K562 (cell line): ENCODE data around the gene CCDC70. TPM values are rescaled to one million over a fixed set of nuclear protein-coding genes. Genes with fewer than 3 reads are reported as not detected.

Source experiments
- ATAC-seq: fragments of 200-7000 bp; cut with Tn5 transposase; 3 replicates; pipeline ENCODE4 v1.9.1; 2020; ENCODE audit warnings: moderate library complexity
- BruUV-seq: library from RNA; stranded (reverse); fragments of 400-500 nt; replicated peaks from 2 replicates; lab custom pipeline; 2021; lab: Mats Ljungman, UMichigan
- CTCF ChIA-PET: fragments of 300-600 bp; formaldehyde crosslinking; extraction: SDS; loops from one replicate; lab custom pipeline; 2021; ENCODE audit warnings: low intra/inter-chr PET ratio; lab: Yijun Ruan, JAX
- POLR2A ChIA-PET: fragments of 300-600, 350-650 bp; sonication (Branson Sonifier 250); formaldehyde crosslinking; extraction: SDS; loops from one replicate; lab custom pipeline; 2021; ENCODE audit warnings: antibody characterized with exemption, inconsistent platforms; lab: Yijun Ruan, JAX
- DNase-seq, 4 experiments: peaks; one replicate each; pipeline versions ENCODE4 v3.0.0 to v3.0.0-alpha.2; 2011 to 2018; ENCODE audit warnings: low spot score in 3 of 4, mixed read lengths in 3 of 4; ENCODE audit errors: extremely low read depth in 1 of 4
- FAIRE-seq: peaks from 2 replicates; lab custom pipeline; 2011; peaks lifted over from hg19 to GRCh38; lab: Jason Lieb, UNC
- H2AFZ ChIP-seq: 2 replicates; pipeline ENCODE4 v1.6.0; 2011; ENCODE audit warnings: low read depth, low read length, control low read depth, inconsistent platforms
- H3K27ac ChIP-seq: fragments of 200-600 bp; 3 replicates; pipeline ENCODE4 v1.8.0; 2011; ENCODE audit warnings: low read depth, mild to moderate bottlenecking, control low read depth, inconsistent platforms, low read length, moderate library complexity, mixed read lengths; ENCODE audit errors: extremely low read depth
- H3K27me3 ChIP-seq, 2 experiments: fragments of 300-600 bp in 1 of 2; 2 replicates in 1 of 2; 3 replicates in 1 of 2; pipeline versions ENCODE4 v1.6.0 to v1.8.0; 2011; ENCODE audit warnings: inconsistent platforms in 2 of 2, low read length in 2 of 2, mild to moderate bottlenecking in 1 of 2, mixed read lengths in 1 of 2, moderate library complexity in 1 of 2; ENCODE audit not compliant: control insufficient read depth in 2 of 2, insufficient read depth in 2 of 2
- H3K36me3 ChIP-seq: fragments of 300-600 bp; 3 replicates; pipeline ENCODE4 v1.8.0; 2011; ENCODE audit warnings: mild to moderate bottlenecking, low read length, inconsistent platforms; ENCODE audit not compliant: control insufficient read depth, insufficient read depth
- H3K4me1 ChIP-seq, 2 experiments: fragments of 200-600 bp in 1 of 2; replicated peaks in 1 of 2; 2 replicates in 1 of 2; 3 replicates in 1 of 2; pipeline versions ENCODE4 v1.5.1 to v1.8.0; 2011; ENCODE audit warnings: inconsistent platforms in 2 of 2, low read length in 2 of 2, mild to moderate bottlenecking in 1 of 2, mixed read lengths in 1 of 2, moderate library complexity in 1 of 2; ENCODE audit not compliant: control insufficient read depth in 2 of 2, insufficient read depth in 2 of 2
- H3K4me2 ChIP-seq: 2 replicates; pipeline ENCODE4 v1.6.1; 2011; ENCODE audit warnings: low read length, control low read depth, inconsistent platforms, mixed read lengths; ENCODE audit not compliant: insufficient read depth
- H3K4me3 ChIP-seq: fragments of 200-600 bp; sonication (generic), shearing (Covaris generic); 2 replicates; pipeline ENCODE4 v1.5.1; 2016; ENCODE audit warnings: control low read depth, inconsistent platforms
- H3K79me2 ChIP-seq: fragments of 200-600 bp; 3 replicates; pipeline ENCODE4 v1.8.0; 2011; ENCODE audit warnings: low read length, inconsistent platforms; ENCODE audit not compliant: control insufficient read depth, insufficient read depth
- H3K9ac ChIP-seq, 2 experiments: 2 replicates each; pipeline versions ENCODE4 v1.6.0 to v1.6.1; 2011; ENCODE audit warnings: low read depth in 2 of 2, low read length in 2 of 2, control low read depth in 1 of 2, inconsistent platforms in 1 of 2, mild to moderate bottlenecking in 1 of 2, mixed read lengths in 1 of 2; ENCODE audit not compliant: insufficient read depth in 1 of 2
- H3K9me1 ChIP-seq: one replicate; pipeline ENCODE4 v1.6.0; 2011; ENCODE audit warnings: inconsistent platforms, mild to moderate bottlenecking, low read length, moderate library complexity; ENCODE audit not compliant: control insufficient read depth, insufficient read depth
- H3K9me3 ChIP-seq: replicated peaks from 2 replicates; pipeline ENCODE4 v1.5.1; 2011; ENCODE audit warnings: low read depth, low read length, inconsistent platforms; ENCODE audit not compliant: control insufficient read depth, insufficient read depth
- H4K20me1 ChIP-seq: replicated peaks from 2 replicates; pipeline ENCODE4 v1.6.1; 2011; ENCODE audit warnings: low read length, inconsistent platforms, mixed read lengths; ENCODE audit not compliant: control insufficient read depth, insufficient read depth
- KDM5B ChIP-seq: fragments of 200-600 bp; sonication (generic); IDR thresholded peaks from 2 replicates; pipeline ENCODE4 v1.6.1; 2012; ENCODE audit warnings: low read depth, mild to moderate bottlenecking, moderate library complexity, low read length, control low read depth, inconsistent platforms; ENCODE audit not compliant: insufficient replicate concordance
- NFRKB ChIP-seq: fragments of 450-650 bp; IDR thresholded peaks from 2 replicates; pipeline ENCODE4 v1.6.1; 2016; ENCODE audit warnings: low read depth
- POLR2AphosphoS2 ChIP-seq: IDR thresholded peaks from 2 replicates; pipeline ENCODE4 v1.6.1; 2012; ENCODE audit warnings: low read length, improper control_type of control experiment
- PRPF4 ChIP-seq: fragments of 200-400 bp; formaldehyde crosslinking; IDR thresholded peaks from one replicate; pipeline ENCODE4 v1.6.1; 2017; ENCODE audit warnings: low read length, low read depth, mild to moderate bottlenecking; ENCODE audit not compliant: insufficient read depth, poor library complexity, severe bottlenecking
- RAD51 ChIP-seq: fragments of 450-650 bp; IDR thresholded peaks from 2 replicates; pipeline ENCODE4 v1.7.1; 2016; ENCODE audit warnings: low read depth, mild to moderate bottlenecking, borderline replicate concordance
- RFX1 ChIP-seq: fragments of 450-650 bp; IDR thresholded peaks from 2 replicates; pipeline ENCODE4 v1.6.1; 2016; ENCODE audit warnings: mild to moderate bottlenecking, moderate library complexity
- TAF15 ChIP-seq: fragments of 200-400 bp; formaldehyde crosslinking; IDR thresholded peaks from 2 replicates; pipeline ENCODE4 v1.6.1; 2017; ENCODE audit warnings: mild to moderate bottlenecking, low read depth, low read length, moderate library complexity
- TAF9B ChIP-seq: fragments of 450-650 bp; IDR thresholded peaks from 2 replicates; pipeline ENCODE4 v1.6.1; 2018; ENCODE audit warnings: mild to moderate bottlenecking; ENCODE audit not compliant: partially characterized antibody
- TFAM ChIP-seq: fragments of 250-450 bp; sonication (Bioruptor Pico); conservative IDR thresholded peaks from 2 replicates; pipeline ENCODE4 v1.5.0; 2021; ENCODE audit warnings: mild to moderate bottlenecking, moderate library complexity
- TOE1 ChIP-seq, 2 experiments: fragments of 450-650 bp in 1 of 2; sonication (generic) in 1 of 2; formaldehyde crosslinking in 1 of 2; IDR thresholded peaks; 2 replicates each; pipeline versions ENCODE4 v1.7.1 to v1.8.0; 2016 to 2022; ENCODE audit warnings: borderline replicate concordance in 2 of 2, mild to moderate bottlenecking in 2 of 2, antibody characterized with exemption in 1 of 2, inconsistent platforms in 1 of 2, low read depth in 1 of 2, missing genetic modification reagents in 1 of 2, moderate library complexity in 1 of 2
- ZNF124 ChIP-seq: sonication (generic); formaldehyde crosslinking; IDR thresholded peaks from 2 replicates; pipeline ENCODE4 v1.8.1; 2022; ENCODE audit warnings: missing genetic modification reagents
- ZNF165 ChIP-seq: fragments of 250-450 bp; sonication (Bioruptor Pico); IDR thresholded peaks from 2 replicates; pipeline ENCODE4 v1.4.0; 2020; ENCODE audit warnings: borderline replicate concordance
- ZNF217 ChIP-seq: sonication (generic); formaldehyde crosslinking; IDR thresholded peaks from 2 replicates; pipeline ENCODE4 v1.8.0; 2022; ENCODE audit warnings: mild to moderate bottlenecking, missing genetic modification reagents
- ZNF79 ChIP-seq: fragments of 250-450 bp; sonication (Bioruptor Pico); IDR thresholded peaks from 2 replicates; pipeline ENCODE4 v1.4.0; 2020; ENCODE audit warnings: low read depth, mild to moderate bottlenecking, moderate library complexity
- WGBS: fragments of 100-300 bp; shearing (Covaris generic); methylation state at CpG from one replicate; pipeline ENCODE4 v1.1.6; 2016; ENCODE audit warnings: low coverage, mixed read lengths; ENCODE audit not compliant: insufficient coverage; ENCODE audit errors: missing lambda C conversion rate; 5-methylcytosine and 5-hydroxymethylcytosine counted together
- in situ Hi-C: fragments of 300-500 bp; cut with MboI; formaldehyde crosslinking; loops from 4 replicates; pipeline ENCODE4 v1.15.0; 2018; ENCODE audit warnings: inconsistent platforms, mixed read lengths
- intact Hi-C: fragments of 100-400 bp; cut with micrococcal nuclease; formaldehyde crosslinking; loops from 2 replicates; pipeline ENCODE4 v1.14.2; 2022
- polyA plus RNA-seq, 8 experiments: library from polyadenylated mRNA; depleted of rRNA in 4 of 8; stranded (reverse) in 5 of 8; unstranded in 3 of 8; fragments of >200 nt; fragmentation: Nextera tagmentation in 2 of 8; fragmentation: Illumina TruSeq in 1 of 8; extraction: Ambion mirVana in 2 of 8; extraction: Trizol in 1 of 8; gene quantifications; 2 replicates each; pipeline versions ENCODE4 v1.2.1 to v1.2.3, GENCODE V29; 2011 to 2014; ENCODE audit warnings: inconsistent platforms in 1 of 8, missing spikeins in 1 of 8
- total RNA-seq, 7 experiments: library from RNA; depleted of rRNA in 6 of 7; stranded (reverse); fragments of >200 nt in 6 of 7; fragmentation: Illumina TruSeq in 2 of 7; extraction: Trizol in 2 of 7; gene quantifications; 2 replicates each; pipeline versions ENCODE4 v1.2.1 to v1.2.3, GENCODE V29; 2011 to 2021; ENCODE audit warnings: low replicate concordance in 1 of 7
- TF ChIP-seq, protein P1 (sequence below): fragments of 450-650 bp; IDR thresholded peaks from one replicate; pipeline ENCODE4 v1.6.1; 2018; ENCODE audit warnings: mild to moderate bottlenecking, moderate library complexity; ENCODE audit not compliant: partially characterized antibody
- TF ChIP-seq, protein P2 (sequence below): fragments of 450-650 bp; IDR thresholded peaks from 2 replicates; pipeline ENCODE4 v1.6.1; 2017; ENCODE audit warnings: antibody characterized with exemption, mild to moderate bottlenecking

The CCDC70 gene
- total and polyA plus RNA-seq, 9 of the 15 experiments (the other 6 are each of a cell fraction or from before 2014, with no cell fraction given), result not detected

DNA sequence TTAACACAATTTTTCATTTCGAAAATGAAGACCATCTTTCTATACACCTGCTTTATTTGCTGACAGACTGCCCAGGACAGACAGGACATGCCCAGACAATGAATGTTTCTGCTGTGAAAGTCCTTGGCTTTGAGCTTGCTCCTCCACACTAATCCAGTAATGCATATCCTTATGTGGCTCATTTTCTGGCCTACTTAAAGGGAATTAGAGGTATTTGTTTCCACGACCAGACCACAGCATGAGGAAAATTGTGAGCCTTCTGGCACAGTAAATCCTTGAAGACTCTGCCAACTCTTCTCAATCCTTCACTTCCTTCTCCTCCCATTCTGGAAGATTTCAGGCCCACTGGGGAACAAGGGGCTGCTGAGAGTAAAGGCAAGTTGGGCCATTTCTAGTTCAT lies 25.7 kb downstream of the CCDC70 start:
- ChIA-PET CTCF (no interaction called here), POLR2A (no interaction called here)
- no TSS peak for BruUV-seq
- DNase-seq (no peak), ATAC-seq (no peak), FAIRE-seq (no peak)
- Histone ChIP-seq H3K4me1 (peaks cover 0 to 4% of the 10 kb centered on the region in 2 experiments; a peak in 1 of 5 replicates), H3K36me3 (no peaks in the 10 kb centered on the region), H3K4me3 (no peak overlapping the region), H2AFZ (no peak overlapping the region), H3K9ac (no peak overlapping the region), H3K27ac (no peak overlapping the region), H3K9me3 (no peaks in the 10 kb centered on the region), H3K4me2 (no peak overlapping the region), H3K79me2 (no peaks in the 10 kb centered on the region), H3K9me1 (no peaks in the 10 kb centered on the region), H4K20me1 (no peaks in the 10 kb centered on the region), H3K27me3 (no peaks in the 10 kb centered on the region)
- intact Hi-C loops (no loop called here), in situ Hi-C loops (no loop called here)
- 33% methylated on average over 2 of the region's 2 CpGs for WGBS
- TF ChIP-seq TFAM (CRISPR knock-in tag) (no peak), ZNF79 (CRISPR knock-in tag) (no peak), ZNF217 (CRISPR knock-in tag) (no peak), TAF9B (no peak), RAD51 (no peak), TAF15 (no peak), PRPF4 (no peak), TOE1 (IDR thresholded peaks at IDR 0.05; ENCODE audit: borderline replicate concordance) (no peak), TOE1 (CRISPR knock-in tag; IDR thresholded peaks at IDR 0.05; ENCODE audit: borderline replicate concordance, low read depth) (no peak), POLR2AphosphoS2 (no peak), NFRKB (no peak), KDM5B (no peak), ZNF124 (CRISPR knock-in tag) (no peak), ZNF165 (CRISPR knock-in tag) (no peak), RFX1 (no peak)
- TF ChIP-seq, protein P1, sequence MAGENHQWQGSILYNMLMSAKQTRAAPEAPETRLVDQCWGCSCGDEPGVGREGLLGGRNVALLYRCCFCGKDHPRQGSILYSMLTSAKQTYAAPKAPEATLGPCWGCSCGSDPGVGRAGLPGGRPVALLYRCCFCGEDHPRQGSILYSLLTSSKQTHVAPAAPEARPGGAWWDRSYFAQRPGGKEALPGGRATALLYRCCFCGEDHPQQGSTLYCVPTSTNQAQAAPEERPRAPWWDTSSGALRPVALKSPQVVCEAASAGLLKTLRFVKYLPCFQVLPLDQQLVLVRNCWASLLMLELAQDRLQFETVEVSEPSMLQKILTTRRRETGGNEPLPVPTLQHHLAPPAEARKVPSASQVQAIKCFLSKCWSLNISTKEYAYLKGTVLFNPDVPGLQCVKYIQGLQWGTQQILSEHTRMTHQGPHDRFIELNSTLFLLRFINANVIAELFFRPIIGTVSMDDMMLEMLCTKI, result no peak
- TF ChIP-seq, protein P2, sequence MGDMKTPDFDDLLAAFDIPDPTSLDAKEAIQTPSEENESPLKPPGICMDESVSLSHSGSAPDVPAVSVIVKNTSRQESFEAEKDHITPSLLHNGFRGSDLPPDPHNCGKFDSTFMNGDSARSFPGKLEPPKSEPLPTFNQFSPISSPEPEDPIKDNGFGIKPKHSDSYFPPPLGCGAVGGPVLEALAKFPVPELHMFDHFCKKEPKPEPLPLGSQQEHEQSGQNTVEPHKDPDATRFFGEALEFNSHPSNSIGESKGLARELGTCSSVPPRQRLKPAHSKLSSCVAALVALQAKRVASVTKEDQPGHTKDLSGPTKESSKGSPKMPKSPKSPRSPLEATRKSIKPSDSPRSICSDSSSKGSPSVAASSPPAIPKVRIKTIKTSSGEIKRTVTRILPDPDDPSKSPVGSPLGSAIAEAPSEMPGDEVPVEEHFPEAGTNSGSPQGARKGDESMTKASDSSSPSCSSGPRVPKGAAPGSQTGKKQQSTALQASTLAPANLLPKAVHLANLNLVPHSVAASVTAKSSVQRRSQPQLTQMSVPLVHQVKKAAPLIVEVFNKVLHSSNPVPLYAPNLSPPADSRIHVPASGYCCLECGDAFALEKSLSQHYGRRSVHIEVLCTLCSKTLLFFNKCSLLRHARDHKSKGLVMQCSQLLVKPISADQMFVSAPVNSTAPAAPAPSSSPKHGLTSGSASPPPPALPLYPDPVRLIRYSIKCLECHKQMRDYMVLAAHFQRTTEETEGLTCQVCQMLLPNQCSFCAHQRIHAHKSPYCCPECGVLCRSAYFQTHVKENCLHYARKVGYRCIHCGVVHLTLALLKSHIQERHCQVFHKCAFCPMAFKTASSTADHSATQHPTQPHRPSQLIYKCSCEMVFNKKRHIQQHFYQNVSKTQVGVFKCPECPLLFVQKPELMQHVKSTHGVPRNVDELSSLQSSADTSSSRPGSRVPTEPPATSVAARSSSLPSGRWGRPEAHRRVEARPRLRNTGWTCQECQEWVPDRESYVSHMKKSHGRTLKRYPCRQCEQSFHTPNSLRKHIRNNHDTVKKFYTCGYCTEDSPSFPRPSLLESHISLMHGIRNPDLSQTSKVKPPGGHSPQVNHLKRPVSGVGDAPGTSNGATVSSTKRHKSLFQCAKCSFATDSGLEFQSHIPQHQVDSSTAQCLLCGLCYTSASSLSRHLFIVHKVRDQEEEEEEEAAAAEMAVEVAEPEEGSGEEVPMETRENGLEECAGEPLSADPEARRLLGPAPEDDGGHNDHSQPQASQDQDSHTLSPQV, result no peak
